ENCODE measurements around the gene FAM184A.

DNA sequence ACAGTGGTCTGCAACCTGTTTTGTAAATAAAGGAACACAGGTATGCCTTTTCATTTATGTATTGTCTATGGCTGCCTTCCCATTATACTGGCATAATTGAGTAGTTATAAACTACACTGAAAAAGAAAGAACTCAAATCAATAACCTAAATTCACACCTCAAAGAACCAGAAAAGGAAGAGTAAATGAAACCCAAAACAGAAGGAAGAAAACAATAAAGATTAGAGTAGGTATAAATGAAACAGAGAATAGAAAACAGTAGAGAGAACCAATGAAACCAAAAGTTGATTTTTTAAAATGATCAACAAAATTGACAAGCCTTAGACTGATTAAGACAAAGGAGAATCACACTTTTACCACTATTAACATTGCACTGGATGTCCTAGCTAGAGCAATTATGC lies 34.7 kb downstream of the FAM184A start:
- TF ChIP-seq, protein P1, sequence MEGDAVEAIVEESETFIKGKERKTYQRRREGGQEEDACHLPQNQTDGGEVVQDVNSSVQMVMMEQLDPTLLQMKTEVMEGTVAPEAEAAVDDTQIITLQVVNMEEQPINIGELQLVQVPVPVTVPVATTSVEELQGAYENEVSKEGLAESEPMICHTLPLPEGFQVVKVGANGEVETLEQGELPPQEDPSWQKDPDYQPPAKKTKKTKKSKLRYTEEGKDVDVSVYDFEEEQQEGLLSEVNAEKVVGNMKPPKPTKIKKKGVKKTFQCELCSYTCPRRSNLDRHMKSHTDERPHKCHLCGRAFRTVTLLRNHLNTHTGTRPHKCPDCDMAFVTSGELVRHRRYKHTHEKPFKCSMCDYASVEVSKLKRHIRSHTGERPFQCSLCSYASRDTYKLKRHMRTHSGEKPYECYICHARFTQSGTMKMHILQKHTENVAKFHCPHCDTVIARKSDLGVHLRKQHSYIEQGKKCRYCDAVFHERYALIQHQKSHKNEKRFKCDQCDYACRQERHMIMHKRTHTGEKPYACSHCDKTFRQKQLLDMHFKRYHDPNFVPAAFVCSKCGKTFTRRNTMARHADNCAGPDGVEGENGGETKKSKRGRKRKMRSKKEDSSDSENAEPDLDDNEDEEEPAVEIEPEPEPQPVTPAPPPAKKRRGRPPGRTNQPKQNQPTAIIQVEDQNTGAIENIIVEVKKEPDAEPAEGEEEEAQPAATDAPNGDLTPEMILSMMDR (IDR thresholded peaks at IDR 0.05), result no peak
- TF ChIP-seq POLR2A (IDR thresholded peaks at IDR 0.05) (no peak), POLR2AphosphoS5 (IDR thresholded peaks at IDR 0.05) (no peak)
